H1 (cell line): ENCODE results near the gene NID1. TPM values are rescaled to one million over a fixed set of nuclear protein-coding genes. Genes with fewer than 3 reads are reported as not detected.

ENCODE experiments used
- CTCF ChIA-PET: fragments of 300-600 bp; sonication (Branson Sonifier 250); formaldehyde crosslinking; loops from one replicate; lab custom pipeline; 2021; ENCODE audit not compliant: partially characterized antibody; lab: Charles Lee
- POLR2A ChIA-PET: fragments of 300-600 bp; sonication (Branson Sonifier 250); formaldehyde crosslinking; loops from one replicate; lab custom pipeline; 2021; ENCODE audit warnings: inconsistent platforms; ENCODE audit not compliant: partially characterized antibody; lab: Charles Lee
- DNase-seq, 2 experiments: peaks; one replicate each; pipeline versions ENCODE4 v3.0.0 to v3.0.0-alpha.2; 2010 to 2022; ENCODE audit warnings: low spot score in 2 of 2, low read depth in 1 of 2, mixed read lengths in 1 of 2
- FAIRE-seq: peaks from 2 replicates; lab custom pipeline; 2011; peaks lifted over from hg19 to GRCh38; lab: Jason Lieb, UNC
- H2AFZ ChIP-seq: 2 replicates; pipeline ENCODE4 v1.8.1; 2012; ENCODE audit warnings: low read length, inconsistent platforms
- H2AK5ac ChIP-seq: 2 replicates; pipeline ENCODE4 v1.6.1; 2013; ENCODE audit warnings: low read depth, low read length
- H2BK120ac ChIP-seq: replicated peaks from 2 replicates; pipeline ENCODE3; 2013; ENCODE audit warnings: low read depth, low read length, inconsistent platforms
- H2BK12ac ChIP-seq: 2 replicates; pipeline ENCODE4 v1.6.1; 2013; ENCODE audit warnings: low read depth, low read length
- H2BK15ac ChIP-seq: 2 replicates; pipeline ENCODE4 v1.6.1; 2013; ENCODE audit warnings: low read length
- H2BK20ac ChIP-seq: 2 replicates; pipeline ENCODE4 v1.6.1; 2013; ENCODE audit warnings: low read length
- H2BK5ac ChIP-seq: 2 replicates; pipeline ENCODE4 v1.6.1; 2013; ENCODE audit warnings: low read depth, low read length
- H3K14ac ChIP-seq: 2 replicates; pipeline ENCODE4 v1.6.1; 2013; ENCODE audit warnings: inconsistent platforms; ENCODE audit not compliant: insufficient read length
- H3K18ac ChIP-seq: 2 replicates; pipeline ENCODE4 v1.6.1; 2013; ENCODE audit warnings: low read length; ENCODE audit errors: extremely low read depth
- H3K23ac ChIP-seq: 2 replicates; pipeline ENCODE4 v1.6.1; 2013; ENCODE audit warnings: inconsistent platforms; ENCODE audit not compliant: insufficient read length
- H3K23me2 ChIP-seq: 2 replicates; pipeline ENCODE4 v1.6.1; 2013; ENCODE audit warnings: low read depth, low read length
- H3K27ac ChIP-seq: 2 replicates; pipeline ENCODE4 v1.6.1; 2011; ENCODE audit warnings: low read depth, low read length, inconsistent platforms
- H3K27me3 ChIP-seq, 4 experiments: replicated peaks in 1 of 4; 1 replicate in 1 of 4; 2 replicates in 3 of 4; pipeline versions ENCODE4 v1.6.1 to v1.8.1; 2011 to 2013; ENCODE audit warnings: low read length in 3 of 4, mild to moderate bottlenecking in 3 of 4, inconsistent platforms in 2 of 4, mixed read lengths in 2 of 4, moderate library complexity in 1 of 4; ENCODE audit not compliant: control insufficient read depth in 3 of 4, insufficient read depth in 3 of 4; ENCODE audit errors: extremely low read depth in 1 of 4
- H3K36me3 ChIP-seq, 4 experiments: 2 replicates each; pipeline versions ENCODE4 v1.6.1 to v1.8.1; 2011 to 2013; ENCODE audit warnings: mild to moderate bottlenecking in 4 of 4, low read length in 3 of 4, moderate library complexity in 2 of 4, control low read depth in 1 of 4, inconsistent platforms in 1 of 4; ENCODE audit not compliant: insufficient read depth in 4 of 4, control insufficient read depth in 2 of 4
- H3K4ac ChIP-seq: replicated peaks from 2 replicates; pipeline ENCODE3; 2013; ENCODE audit warnings: low read length, low read depth, mixed read lengths, inconsistent platforms; ENCODE audit not compliant: insufficient read length
- H3K4me1 ChIP-seq, 4 experiments: replicated peaks in 1 of 4; 1 replicate in 1 of 4; 2 replicates in 3 of 4; pipeline versions ENCODE4 v1.6.1 to v1.8.1; 2011 to 2013; ENCODE audit warnings: low read length in 3 of 4, inconsistent platforms in 2 of 4, mixed read lengths in 1 of 4; ENCODE audit not compliant: insufficient read depth in 4 of 4, control insufficient read depth in 3 of 4
- H3K4me2 ChIP-seq, 2 experiments: 2 replicates each; pipeline versions ENCODE4 v1.6.1 to v1.8.1; 2011 to 2013; ENCODE audit warnings: low read depth in 2 of 2, low read length in 2 of 2, control low read depth in 1 of 2, inconsistent platforms in 1 of 2, mild to moderate bottlenecking in 1 of 2; ENCODE audit not compliant: insufficient read depth in 1 of 2
- H3K4me3 ChIP-seq, 4 experiments: fragments of 200-600, 300-600 bp in 1 of 4; sonication (generic), shearing (Covaris generic), sonication (Bioruptor Twin) in 1 of 4; 2 replicates each; pipeline versions ENCODE4 v1.5.1 to v1.8.1; 2011 to 2016; ENCODE audit warnings: low read length in 4 of 4, low read depth in 3 of 4, control low read depth in 2 of 4, inconsistent platforms in 2 of 4, mild to moderate bottlenecking in 2 of 4, mixed read lengths in 1 of 4, moderate library complexity in 1 of 4; ENCODE audit not compliant: insufficient read depth in 2 of 4; ENCODE audit errors: extremely low read depth in 1 of 4
- H3K56ac ChIP-seq: replicated peaks from 2 replicates; pipeline ENCODE3; 2013; ENCODE audit warnings: low read depth, mild to moderate bottlenecking, mixed read lengths, low read length, inconsistent platforms; ENCODE audit not compliant: insufficient read length
- H3K79me1 ChIP-seq: 2 replicates; pipeline ENCODE4 v1.6.1; 2013; ENCODE audit warnings: low read depth, low read length, control low read depth
- H3K79me2 ChIP-seq, 2 experiments: 2 replicates each; pipeline versions ENCODE4 v1.6.1 to v1.8.1; 2012 to 2013; ENCODE audit warnings: low read length in 2 of 2, mild to moderate bottlenecking in 2 of 2, inconsistent platforms in 1 of 2; ENCODE audit not compliant: insufficient read depth in 2 of 2, control insufficient read depth in 1 of 2
- H3K9ac ChIP-seq, 4 experiments: replicated peaks in 1 of 4; 1 replicate in 1 of 4; 2 replicates in 3 of 4; pipeline versions ENCODE4 v1.6.1 to v1.8.1; 2011 to 2013; ENCODE audit warnings: low read depth in 3 of 4, low read length in 3 of 4, control low read depth in 2 of 4, mild to moderate bottlenecking in 2 of 4, moderate library complexity in 2 of 4, inconsistent platforms in 1 of 4; ENCODE audit errors: extremely low read depth in 1 of 4
- H3K9me3 ChIP-seq, 2 experiments: 2 replicates each; pipeline versions ENCODE4 v1.6.1 to v1.8.1; 2012 to 2013; ENCODE audit warnings: mild to moderate bottlenecking in 2 of 2, moderate library complexity in 2 of 2, control low read depth in 1 of 2, inconsistent platforms in 1 of 2, low read depth in 1 of 2, low read length in 1 of 2, mixed read lengths in 1 of 2; ENCODE audit not compliant: insufficient read depth in 2 of 2
- H4K20me1 ChIP-seq, 2 experiments: replicated peaks in 1 of 2; 2 replicates each; pipeline versions ENCODE3 to v1.8.1; 2011 to 2013; ENCODE audit warnings: inconsistent platforms in 2 of 2, low read length in 2 of 2, mild to moderate bottlenecking in 1 of 2; ENCODE audit not compliant: insufficient read depth in 2 of 2, control insufficient read depth in 1 of 2
- H4K5ac ChIP-seq: 2 replicates; pipeline ENCODE4 v1.6.1; 2013; ENCODE audit warnings: low read length, low read depth, mixed read lengths, inconsistent platforms; ENCODE audit not compliant: insufficient read length
- H4K8ac ChIP-seq: 2 replicates; pipeline ENCODE4 v1.8.0; 2013; ENCODE audit warnings: mild to moderate bottlenecking, moderate library complexity, low read length, inconsistent platforms; ENCODE audit not compliant: insufficient read depth; ENCODE audit errors: extremely low read depth
- H4K91ac ChIP-seq: replicated peaks from 2 replicates; pipeline ENCODE3; 2013; ENCODE audit warnings: low read length, mixed read lengths, inconsistent platforms; ENCODE audit not compliant: insufficient read length
- BCL11A ChIP-seq, 2 experiments: IDR thresholded peaks; one replicate each; pipeline ENCODE4 v1.6.1; 2011; ENCODE audit warnings: low read depth in 2 of 2, low read length in 2 of 2, mild to moderate bottlenecking in 2 of 2
- CHD2 ChIP-seq: IDR thresholded peaks from 2 replicates; pipeline ENCODE4 v1.6.1; 2012; ENCODE audit warnings: low read length, improper control_type of control experiment
- CTCF ChIP-seq, 3 experiments: IDR thresholded peaks; 1 replicate in 2 of 3; 2 replicates in 1 of 3; pipeline versions ENCODE4 v1.5.1 to v1.6.1; 2011; ENCODE audit warnings: low read length in 3 of 3, mild to moderate bottlenecking in 3 of 3, inconsistent platforms in 2 of 3, low read depth in 1 of 3, moderate library complexity in 1 of 3; ENCODE audit not compliant: insufficient read depth in 1 of 3; ENCODE audit errors: control extremely low read depth in 1 of 3
- JUND ChIP-seq: IDR thresholded peaks from 2 replicates; pipeline ENCODE4 v1.6.1; 2011; ENCODE audit warnings: mild to moderate bottlenecking, improper control_type of control experiment, low read length
- KDM4A ChIP-seq: IDR thresholded peaks from one replicate; pipeline ENCODE4 v1.7.1; 2012; ENCODE audit warnings: low read depth, mild to moderate bottlenecking, moderate library complexity, low read length, inconsistent platforms; ENCODE audit not compliant: severe bottlenecking
- KDM5A ChIP-seq: fragments of 200-600 bp; IDR thresholded peaks from 2 replicates; pipeline ENCODE4 v1.7.1; 2012; ENCODE audit warnings: mild to moderate bottlenecking, low read length, inconsistent platforms, mixed read lengths
- MAX ChIP-seq: IDR thresholded peaks from 2 replicates; pipeline ENCODE4 v1.6.1; 2012; ENCODE audit warnings: inconsistent platforms
- NANOG ChIP-seq: IDR thresholded peaks from 2 replicates; pipeline ENCODE4 v1.6.1; 2011; ENCODE audit warnings: low read length, low read depth, mild to moderate bottlenecking, inconsistent platforms; ENCODE audit not compliant: insufficient read depth, poor library complexity, severe bottlenecking
- SAP30 ChIP-seq: fragments of 300-600 bp; sonication (generic); IDR thresholded peaks from 2 replicates; pipeline ENCODE4 v1.7.1; 2012; ENCODE audit warnings: low read length, moderate library complexity, mild to moderate bottlenecking, inconsistent platforms; ENCODE audit not compliant: insufficient read depth, insufficient replicate concordance
- SIN3A ChIP-seq, 2 experiments: IDR thresholded peaks in 1 of 2; conservative IDR thresholded peaks in 1 of 2; 2 replicates each; pipeline ENCODE4 v1.6.1; 2011 to 2012; ENCODE audit warnings: low read length in 2 of 2, improper control_type of control experiment in 1 of 2, low read depth in 1 of 2, mild to moderate bottlenecking in 1 of 2
- SP4 ChIP-seq: IDR thresholded peaks from 2 replicates; pipeline ENCODE4 v1.6.1; 2012; ENCODE audit warnings: low read length, inconsistent platforms
- WGBS, 2 experiments: shearing (Covaris generic) in 1 of 2; methylation state at CpG; one replicate each; pipeline versions ENCODE4 v1.1.6 to v1.1.7; 2013 to 2015; ENCODE audit warnings: low lambda C conversion rate in 2 of 2, mixed read lengths in 2 of 2, inconsistent platforms in 1 of 2, low coverage in 1 of 2, missing lambda C conversion rate in 1 of 2; ENCODE audit not compliant: insufficient replicate concordance in 2 of 2, insufficient coverage in 1 of 2, insufficient read length in 1 of 2; ENCODE audit errors: extremely low coverage in 1 of 2, missing lambda C conversion rate in 1 of 2; 5-methylcytosine and 5-hydroxymethylcytosine counted together
- polyA plus RNA-seq, 7 experiments: library from polyadenylated mRNA; depleted of rRNA in 3 of 7; stranded (reverse) in 5 of 7; unstranded in 2 of 7; fragments of >200 nt in 5 of 7; fragments of 200-250 nt in 2 of 7; gene quantifications; 1 replicate in 5 of 7; 2 replicates in 1 of 7; 4 replicates in 1 of 7; pipeline versions ENCODE4 v1.2.1 to v1.2.3, GENCODE V29; 2011 to 2013; ENCODE audit warnings: missing spikeins in 2 of 7, mixed read lengths in 2 of 7
- total RNA-seq: library from RNA; stranded (reverse); fragmentation: NEBNext Ultra II Directional; extraction: Animal tissue kit (Norgen Biotek cat#: 25700); gene quantifications from 2 replicates; pipeline ENCODE4 v1.2.1, GENCODE V29; 2021

Gene NID1
- total and polyA plus RNA-seq, 2 of the 8 experiments (the other 6 are each of a cell fraction or from before 2014, with no cell fraction given): 20.9 to 25.4 TPM

GRCh38 chr1:235986869-235987268 is 78.0 kb downstream of the NID1 start:
- H4K20me1 ChIP-seq: no peaks in the 10 kb centered on the region
- H2BK15ac ChIP-seq: no peak overlapping the region
- no peak for FAIRE-seq
- H2AFZ ChIP-seq: no peak overlapping the region
- 83% methylated on average over 3 of the region's 3 CpGs; no CpG with 5 or more reads in 1 of the 2 experiments for WGBS, 2 experiments
- H4K8ac ChIP-seq: no peak overlapping the region
- no peak for DNase-seq
- H2AK5ac ChIP-seq: no peak overlapping the region
- no peaks in the 10 kb centered on the region for H3K27me3 ChIP-seq
- no peak overlapping the region for H3K14ac ChIP-seq
- H3K9me3 ChIP-seq: peaks cover 4 to 10% of the 10 kb centered on the region in 2 experiments; a peak in 2 of 4 replicates
- no peak overlapping the region for H3K18ac ChIP-seq
- no peak overlapping the region for H3K9ac ChIP-seq
- H3K79me1 ChIP-seq: no peaks in the 10 kb centered on the region
- no peak overlapping the region for H3K23ac ChIP-seq
- H3K36me3 ChIP-seq: no peaks in the 10 kb centered on the region
- POLR2A ChIA-PET: no interaction called here
- no peaks in the 10 kb centered on the region for H3K79me2 ChIP-seq
- no peak overlapping the region for H3K4me3 ChIP-seq
- no peak overlapping the region for H2BK120ac ChIP-seq
- CTCF ChIA-PET: interaction anchor here (0.7 kb wide), 1 partner anchor 198 kb away, joined by 4 read pairs; no protein-coding TSS in a partner anchor
- H4K5ac ChIP-seq: no peak overlapping the region
- H3K4ac ChIP-seq: no peak overlapping the region
- H3K4me1 ChIP-seq: no peaks in the 10 kb centered on the region; a peak in 1 of 7 replicates
- H2BK20ac ChIP-seq: no peak overlapping the region
- H3K4me2 ChIP-seq: no peak overlapping the region
- H3K56ac ChIP-seq: no peak overlapping the region
- H2BK5ac ChIP-seq: no peak overlapping the region
- no peak overlapping the region for H3K27ac ChIP-seq
- no peak overlapping the region for H2BK12ac ChIP-seq
- no peak overlapping the region for H4K91ac ChIP-seq
- no peaks in the 10 kb centered on the region for H3K23me2 ChIP-seq
- TF ChIP-seq SAP30 (no peak), SIN3A (conservative IDR thresholded peaks at IDR 0.05 in 1 of 2, IDR thresholded peaks at IDR 0.05 in 1 of 2; ENCODE audit: low read depth in 1 of 2, low read length in 2 of 2) (no peak), NANOG (no peak), BCL11A (IDR thresholded peaks at IDR 0.05; ENCODE audit: low read depth in 2 of 2, low read length in 2 of 2) (no peak), CHD2 (no peak), KDM5A (no peak), KDM4A (no peak), CTCF (IDR thresholded peaks at IDR 0.05; ENCODE audit: control extremely low read depth in 1 of 3, insufficient read depth in 1 of 3, low read depth in 1 of 3, low read length in 3 of 3) (no peak), JUND (no peak), SP4 (no peak), MAX (no peak)
